Loucy (cell line): ENCODE measurements around the gene NCOA6.

ENCODE experiments used
- H2AFZ ChIP-seq: fragments of 200-600 bp; sonication (generic); 2 replicates; pipeline ENCODE4 v1.6.0; 2016; ENCODE audit warnings: antibody characterized with exemption, mild to moderate bottlenecking, low read length, moderate library complexity
- H3F3A ChIP-seq: fragments of 200-600 bp; 2 replicates; pipeline ENCODE4 v1.6.0; 2016; ENCODE audit warnings: antibody characterized with exemption, low read depth, mild to moderate bottlenecking
- H3K27me3 ChIP-seq: fragments of 200-600 bp; sonication (generic); 2 replicates; pipeline ENCODE4 v1.6.1; 2014; ENCODE audit warnings: low read length, mild to moderate bottlenecking; ENCODE audit not compliant: insufficient read depth, poor library complexity, severe bottlenecking
- H3K36me3 ChIP-seq: fragments of 200-600 bp; sonication (generic); 2 replicates; pipeline ENCODE4 v1.6.1; 2016; ENCODE audit warnings: low read length; ENCODE audit not compliant: insufficient read depth
- H3K4me1 ChIP-seq: fragments of 200-600 bp; sonication (generic); 2 replicates; pipeline ENCODE4 v1.5.1; 2014; ENCODE audit warnings: low read length, mild to moderate bottlenecking; ENCODE audit not compliant: insufficient read depth, poor library complexity, severe bottlenecking
- H3K4me2 ChIP-seq: fragments of 200-600 bp; sonication (generic); 2 replicates; pipeline ENCODE4 v1.6.0; 2014; ENCODE audit warnings: antibody characterized with exemption, low read length, low read depth, mild to moderate bottlenecking; ENCODE audit not compliant: poor library complexity, severe bottlenecking
- H3K4me3 ChIP-seq: fragments of 200-600 bp; sonication (generic); 2 replicates; pipeline ENCODE4 v1.5.1; 2014; ENCODE audit warnings: low read length, mild to moderate bottlenecking, mixed read lengths; ENCODE audit not compliant: poor library complexity, severe bottlenecking
- H3K79me2 ChIP-seq: fragments of 200-600 bp; sonication (generic); 2 replicates; pipeline ENCODE4 v1.6.1; 2014; ENCODE audit warnings: low read length; ENCODE audit not compliant: insufficient read depth
- H3K9ac ChIP-seq: fragments of 200-600 bp; sonication (generic); 2 replicates; pipeline ENCODE4 v1.6.0; 2014; ENCODE audit warnings: mild to moderate bottlenecking, low read depth, low read length, moderate library complexity; ENCODE audit not compliant: poor library complexity, severe bottlenecking
- H3K9me2 ChIP-seq: fragments of 200-600 bp; sonication (generic); replicated peaks from 2 replicates; pipeline ENCODE4 v1.6.1; 2016; ENCODE audit warnings: low read depth, low read length, mixed read lengths
- H3K9me3 ChIP-seq: fragments of 200-600 bp; sonication (generic); 2 replicates; pipeline ENCODE4 v1.6.1; 2014; ENCODE audit warnings: mild to moderate bottlenecking, antibody characterized with exemption, low read length, low read depth; ENCODE audit not compliant: insufficient read depth
- H4K20me1 ChIP-seq: fragments of 200-600 bp; sonication (generic); 2 replicates; pipeline ENCODE4 v1.6.0; 2014; ENCODE audit warnings: antibody characterized with exemption, low read length, mild to moderate bottlenecking; ENCODE audit not compliant: insufficient read depth, poor library complexity, severe bottlenecking
- EZH2phosphoT487 ChIP-seq: fragments of 200-600 bp; IDR thresholded peaks from 2 replicates; pipeline ENCODE4 v1.6.1; 2018; ENCODE audit warnings: antibody characterized with exemption, mild to moderate bottlenecking, moderate library complexity, borderline replicate concordance
- TF ChIP-seq, protein P1 (sequence below): fragments of 200-600 bp; sonication (generic); conservative IDR thresholded peaks from 2 replicates; pipeline ENCODE4 v1.5.1; 2014; ENCODE audit warnings: mild to moderate bottlenecking, antibody characterized with exemption, low read length

The NCOA6 gene

DNA sequence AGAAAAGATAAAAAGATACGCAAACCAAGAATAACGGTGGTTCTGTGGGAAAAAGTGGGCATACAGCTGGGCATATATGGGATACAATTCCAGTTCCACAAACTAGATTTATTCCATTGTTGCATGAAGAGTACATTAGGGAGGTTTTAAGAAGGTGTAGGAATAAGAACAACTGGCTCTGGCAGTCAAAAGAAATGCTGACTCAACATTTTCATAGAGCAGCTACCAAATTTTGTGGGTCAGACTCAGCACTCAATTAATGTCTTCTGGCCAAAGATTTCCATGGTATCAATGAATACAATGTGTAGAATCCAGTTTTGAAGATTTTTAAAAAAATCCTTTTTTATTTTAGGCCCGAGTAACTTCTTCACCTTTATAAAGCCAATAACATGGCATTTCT is 81.1 kb downstream of the NCOA6 start:
- no peak overlapping the region for H3K4me3 ChIP-seq
- TF ChIP-seq EZH2phosphoT487: no peak
- TF ChIP-seq, protein P1, sequence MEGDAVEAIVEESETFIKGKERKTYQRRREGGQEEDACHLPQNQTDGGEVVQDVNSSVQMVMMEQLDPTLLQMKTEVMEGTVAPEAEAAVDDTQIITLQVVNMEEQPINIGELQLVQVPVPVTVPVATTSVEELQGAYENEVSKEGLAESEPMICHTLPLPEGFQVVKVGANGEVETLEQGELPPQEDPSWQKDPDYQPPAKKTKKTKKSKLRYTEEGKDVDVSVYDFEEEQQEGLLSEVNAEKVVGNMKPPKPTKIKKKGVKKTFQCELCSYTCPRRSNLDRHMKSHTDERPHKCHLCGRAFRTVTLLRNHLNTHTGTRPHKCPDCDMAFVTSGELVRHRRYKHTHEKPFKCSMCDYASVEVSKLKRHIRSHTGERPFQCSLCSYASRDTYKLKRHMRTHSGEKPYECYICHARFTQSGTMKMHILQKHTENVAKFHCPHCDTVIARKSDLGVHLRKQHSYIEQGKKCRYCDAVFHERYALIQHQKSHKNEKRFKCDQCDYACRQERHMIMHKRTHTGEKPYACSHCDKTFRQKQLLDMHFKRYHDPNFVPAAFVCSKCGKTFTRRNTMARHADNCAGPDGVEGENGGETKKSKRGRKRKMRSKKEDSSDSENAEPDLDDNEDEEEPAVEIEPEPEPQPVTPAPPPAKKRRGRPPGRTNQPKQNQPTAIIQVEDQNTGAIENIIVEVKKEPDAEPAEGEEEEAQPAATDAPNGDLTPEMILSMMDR: no peak
- no peaks in the 10 kb centered on the region for H3K27me3 ChIP-seq
- no peak overlapping the region for H3K9ac ChIP-seq
- peaks cover 50% of the 10 kb centered on the region; the same call in 1 of the 2 replicates for H3K36me3 ChIP-seq
- H4K20me1 ChIP-seq: no peaks in the 10 kb centered on the region
- no peak overlapping the region for H3K4me2 ChIP-seq
- no peaks in the 10 kb centered on the region for H3K9me3 ChIP-seq
- no peaks in the 10 kb centered on the region for H3K79me2 ChIP-seq
- H2AFZ ChIP-seq: no peak overlapping the region
- H3K9me2 ChIP-seq: no peaks in the 10 kb centered on the region
- no peaks in the 10 kb centered on the region for H3K4me1 ChIP-seq
- no peaks in the 10 kb centered on the region for H3F3A ChIP-seq

DNA sequence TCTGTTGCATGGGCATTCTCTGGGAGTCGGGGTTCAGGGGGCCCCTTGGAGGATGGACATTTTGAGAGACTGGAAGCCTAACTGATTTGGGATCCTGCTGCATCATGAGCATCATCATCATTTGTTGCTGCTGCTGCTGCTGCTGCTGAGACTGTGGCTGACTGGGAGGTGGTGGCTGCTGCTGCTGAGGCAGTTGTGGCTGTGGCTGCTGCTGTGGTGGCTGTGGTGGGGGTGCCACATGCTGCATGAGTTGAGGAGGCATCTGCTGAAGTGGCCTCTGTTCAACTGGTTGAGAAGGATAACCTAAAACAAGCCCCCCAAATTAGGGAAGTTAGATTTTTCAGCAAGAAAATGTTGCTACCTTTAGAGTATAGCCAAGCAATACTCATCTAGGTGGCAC is 82.4 kb downstream of the NCOA6 start:
- H3F3A ChIP-seq: no peaks in the 10 kb centered on the region
- H3K36me3 ChIP-seq: peaks cover 45% of the 10 kb centered on the region; the same call in 1 of the 2 replicates
- H3K27me3 ChIP-seq: no peaks in the 10 kb centered on the region
- H3K9me3 ChIP-seq: no peaks in the 10 kb centered on the region
- H2AFZ ChIP-seq: no peak overlapping the region
- no peak overlapping the region for H3K4me3 ChIP-seq
- H4K20me1 ChIP-seq: no peaks in the 10 kb centered on the region
- no peaks in the 10 kb centered on the region for H3K79me2 ChIP-seq
- H3K4me2 ChIP-seq: no peak overlapping the region
- no peaks in the 10 kb centered on the region for H3K4me1 ChIP-seq
- H3K9me2 ChIP-seq: no peaks in the 10 kb centered on the region
- no peak for TF ChIP-seq EZH2phosphoT487
- TF ChIP-seq, protein P1: no peak
- H3K9ac ChIP-seq: no peak overlapping the region

DNA sequence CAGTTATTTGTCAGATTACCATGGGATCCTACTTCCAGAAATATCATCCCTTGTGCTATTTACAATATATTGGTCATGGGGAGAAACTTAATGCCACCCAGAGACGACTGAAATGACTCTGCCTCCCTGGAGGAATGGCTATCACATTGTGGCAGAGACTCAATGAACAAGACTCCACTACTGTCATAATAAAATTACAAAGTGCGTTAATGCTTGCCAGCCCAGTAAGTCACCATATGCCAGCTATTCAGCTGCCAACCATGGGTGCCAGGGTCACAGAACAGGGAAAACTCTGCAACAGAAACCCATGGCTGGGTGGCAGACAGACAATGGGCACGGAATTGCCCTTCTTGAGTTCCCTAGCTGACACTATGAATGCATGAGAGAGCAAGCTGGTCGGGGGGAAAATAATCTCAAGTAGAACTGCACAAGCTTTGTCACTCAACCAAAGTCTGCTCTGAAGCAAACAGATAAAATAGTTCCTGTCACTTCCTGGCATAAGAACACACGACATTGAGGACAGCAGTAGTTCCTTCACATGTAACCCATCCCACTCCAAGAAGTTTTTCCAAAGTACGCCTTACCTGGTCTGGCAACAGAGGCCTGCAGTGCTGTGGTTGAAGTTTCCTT is 89.2 kb downstream of the NCOA6 start:
- no peak overlapping the region for H3K4me2 ChIP-seq
- H3K9me3 ChIP-seq: no peaks in the 10 kb centered on the region
- no peaks in the 10 kb centered on the region for H3K4me1 ChIP-seq
- H3K79me2 ChIP-seq: no peaks in the 10 kb centered on the region
- H3K27me3 ChIP-seq: no peaks in the 10 kb centered on the region
- no peak overlapping the region for H2AFZ ChIP-seq
- H3K36me3 ChIP-seq: 0 out of 2 replicates have a peak, but pooled peaks cover 3% of the 10 kb centered on the region
- H4K20me1 ChIP-seq: no peaks in the 10 kb centered on the region
- H3K9me2 ChIP-seq: no peaks in the 10 kb centered on the region
- H3K9ac ChIP-seq: no peak overlapping the region
- H3F3A ChIP-seq: no peaks in the 10 kb centered on the region
- TF ChIP-seq, protein P1: no peak
- TF ChIP-seq EZH2phosphoT487: no peak
- H3K4me3 ChIP-seq: no peak overlapping the region
